Activated T-helper 2 cell treated with anti-CD3 and anti-CD28 coated beads, Interferon-gamma antibody, Interleukin-2, Interleukin-4, amounts not matched to agents 10 μg/mL and 5 μg/mL and 100 μg/mL, durations not matched to agents 14 hours and 24 hours and 36 hours (primary cell): ENCODE results near the gene CEP112. TPM values are rescaled to one million over a fixed set of nuclear protein-coding genes. Genes with fewer than 3 reads are reported as not detected.

Experiments used
- DNase-seq: peaks from one replicate; pipeline ENCODE4 v3.0.0; 2021; ENCODE audit warnings: low spot score
- H3K27ac Mint-ChIP-seq: one replicate; pipeline ENCODE4 v1.8.0; 2021; ENCODE audit warnings: mixed read lengths
- H3K27me3 Mint-ChIP-seq: one replicate; pipeline ENCODE4 v1.8.0; 2021; ENCODE audit warnings: low read depth, mixed read lengths
- H3K36me3 Mint-ChIP-seq: one replicate; pipeline ENCODE4 v1.8.0; 2021; ENCODE audit warnings: low read depth, mixed read lengths
- H3K4me1 Mint-ChIP-seq: one replicate; pipeline ENCODE4 v1.8.0; 2021; ENCODE audit warnings: low read depth, mixed read lengths
- H3K4me3 Mint-ChIP-seq: one replicate; pipeline ENCODE4 v1.8.0; 2021; ENCODE audit warnings: low read depth, mild to moderate bottlenecking, moderate library complexity, mixed read lengths
- H3K9me3 Mint-ChIP-seq: one replicate; pipeline ENCODE4 v1.8.0; 2021; ENCODE audit warnings: mixed read lengths
- intact Hi-C: fragments of 100-400 bp; cut with micrococcal nuclease; formaldehyde crosslinking; loops from one replicate; pipeline ENCODE4 v1.15.1; 2023
- total RNA-seq: library from RNA; stranded (reverse); gene quantifications from 2 replicates; pipeline ENCODE4 v1.2.3, GENCODE V29; 2022

CEP112 gene
- total RNA-seq, 1 donor from 2014 or later = 0.66 TPM

DNA sequence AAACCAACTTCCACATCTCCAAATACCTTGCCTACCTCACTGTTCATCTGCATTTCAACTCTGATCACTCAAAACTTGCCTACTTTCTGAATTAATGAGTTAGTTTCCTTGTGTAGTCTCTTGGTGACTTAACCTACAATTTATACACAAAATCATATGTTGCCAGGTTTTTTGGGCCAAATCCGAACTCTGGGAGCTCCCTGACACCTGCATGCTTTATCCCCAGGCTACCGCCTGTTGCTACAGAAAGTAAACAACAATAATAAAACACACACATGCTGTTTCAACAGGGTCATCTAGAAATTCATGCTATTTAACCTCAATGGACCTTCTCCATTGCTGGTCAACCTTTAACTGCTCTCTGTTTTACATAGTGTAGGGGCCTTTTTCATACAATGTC is 526.0 kb downstream of the CEP112 start:
- no peaks in the 10 kb centered on the region for H3K9me3 Mint-ChIP-seq
- H3K4me1 Mint-ChIP-seq = no peaks in the 10 kb centered on the region
- H3K27me3 Mint-ChIP-seq = peaks cover 5% of the 10 kb centered on the region
- no peaks in the 10 kb centered on the region for H3K36me3 Mint-ChIP-seq
- no peak overlapping the region for H3K27ac Mint-ChIP-seq
- H3K4me3 Mint-ChIP-seq = no peak overlapping the region
- DNase-seq = no peak
- intact Hi-C loops = no loop called here

DNA sequence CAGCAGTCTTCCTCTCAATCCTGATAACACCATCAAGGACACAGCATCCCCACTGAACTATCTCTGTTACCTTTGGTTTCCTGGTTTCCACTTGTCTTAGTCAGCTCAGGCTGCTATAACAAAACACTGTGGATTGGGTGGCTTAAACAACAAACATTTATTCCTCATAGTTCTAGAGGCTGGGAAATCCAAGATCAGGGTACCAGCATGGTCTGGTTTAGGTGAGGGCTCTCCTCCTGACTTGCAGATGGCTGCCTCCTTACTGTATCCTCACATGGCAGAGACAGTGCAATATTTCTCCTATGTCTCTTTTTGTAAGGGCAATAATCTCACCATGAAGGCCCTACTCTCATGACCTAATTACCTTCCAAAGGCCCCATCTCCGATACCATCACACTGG is 527.2 kb downstream of the CEP112 start:
- no peaks in the 10 kb centered on the region for H3K36me3 Mint-ChIP-seq
- H3K27ac Mint-ChIP-seq = no peak overlapping the region
- peaks cover 5% of the 10 kb centered on the region for H3K27me3 Mint-ChIP-seq
- no peak overlapping the region for H3K4me3 Mint-ChIP-seq
- no peak for DNase-seq
- no peaks in the 10 kb centered on the region for H3K4me1 Mint-ChIP-seq
- H3K9me3 Mint-ChIP-seq = no peaks in the 10 kb centered on the region
- intact Hi-C loops = no loop called here

DNA sequence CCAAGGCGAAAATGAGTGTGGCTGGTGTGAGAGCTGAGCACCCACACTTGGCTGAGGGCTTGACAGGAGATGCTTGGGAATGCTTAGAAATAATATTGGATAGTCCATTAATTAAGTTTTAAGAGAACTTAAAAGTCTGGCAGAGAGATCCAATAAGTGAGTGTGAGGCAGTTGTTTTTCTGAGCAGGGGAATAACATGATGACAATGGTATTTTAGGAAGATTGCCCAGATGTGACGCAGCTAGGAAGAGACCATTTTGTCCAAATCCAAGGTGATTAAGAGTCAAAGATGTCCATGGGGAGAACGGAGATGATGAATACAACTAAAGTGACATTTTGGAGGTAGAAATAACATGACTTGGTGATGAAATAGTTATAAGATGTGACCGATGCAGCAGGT is 527.7 kb downstream of the CEP112 start:
- no peaks in the 10 kb centered on the region for H3K36me3 Mint-ChIP-seq
- intact Hi-C loops = no loop called here
- DNase-seq = no peak
- no peaks in the 10 kb centered on the region for H3K9me3 Mint-ChIP-seq
- no peaks in the 10 kb centered on the region for H3K4me1 Mint-ChIP-seq
- no peak overlapping the region for H3K27ac Mint-ChIP-seq
- H3K27me3 Mint-ChIP-seq = peaks cover 4% of the 10 kb centered on the region
- H3K4me3 Mint-ChIP-seq = no peak overlapping the region

DNA sequence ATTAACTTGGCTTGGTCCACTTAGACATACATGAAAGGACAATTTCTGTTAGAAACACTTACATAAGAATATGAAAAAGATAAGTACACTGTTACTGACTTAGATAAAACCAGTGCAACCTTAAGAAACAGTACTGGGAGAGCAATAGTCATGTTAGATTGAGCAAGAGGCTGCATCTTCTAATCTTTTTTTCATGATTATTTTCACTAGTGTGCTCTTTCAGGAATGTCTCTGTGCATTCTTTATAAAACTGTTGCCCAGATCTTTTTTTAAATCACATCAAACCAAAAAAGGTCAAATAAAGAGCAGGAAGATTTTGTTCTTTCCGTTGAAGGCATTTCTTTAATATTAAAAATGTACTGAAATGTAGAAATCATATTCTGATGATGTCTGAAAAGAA is 529.7 kb downstream of the CEP112 start:
- no peak overlapping the region for H3K27ac Mint-ChIP-seq
- no peak for DNase-seq
- intact Hi-C loops = no loop called here
- no peaks in the 10 kb centered on the region for H3K36me3 Mint-ChIP-seq
- H3K27me3 Mint-ChIP-seq = no peaks in the 10 kb centered on the region
- H3K4me3 Mint-ChIP-seq = no peak overlapping the region
- no peaks in the 10 kb centered on the region for H3K9me3 Mint-ChIP-seq
- H3K4me1 Mint-ChIP-seq = peaks cover 1% of the 10 kb centered on the region

DNA sequence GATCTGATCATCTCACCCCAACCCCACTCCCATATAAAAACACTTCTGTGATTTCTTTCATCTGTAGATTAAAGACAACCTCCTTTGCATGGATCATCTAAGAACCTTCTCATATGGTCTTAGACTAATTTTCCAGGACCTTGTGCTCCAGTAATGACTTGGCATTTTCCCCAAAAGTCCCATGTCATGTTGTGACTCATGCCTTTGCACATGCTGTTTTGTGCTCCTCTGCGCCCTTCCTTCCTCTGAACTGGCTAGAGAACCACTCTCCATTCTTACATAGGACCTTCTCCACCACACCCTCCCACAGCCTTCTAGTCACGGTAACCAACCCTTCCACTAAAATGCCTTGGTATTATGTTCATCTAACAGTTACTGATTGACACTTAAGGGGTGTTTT is 531.0 kb downstream of the CEP112 start:
- H3K27ac Mint-ChIP-seq = no peak overlapping the region

DNA sequence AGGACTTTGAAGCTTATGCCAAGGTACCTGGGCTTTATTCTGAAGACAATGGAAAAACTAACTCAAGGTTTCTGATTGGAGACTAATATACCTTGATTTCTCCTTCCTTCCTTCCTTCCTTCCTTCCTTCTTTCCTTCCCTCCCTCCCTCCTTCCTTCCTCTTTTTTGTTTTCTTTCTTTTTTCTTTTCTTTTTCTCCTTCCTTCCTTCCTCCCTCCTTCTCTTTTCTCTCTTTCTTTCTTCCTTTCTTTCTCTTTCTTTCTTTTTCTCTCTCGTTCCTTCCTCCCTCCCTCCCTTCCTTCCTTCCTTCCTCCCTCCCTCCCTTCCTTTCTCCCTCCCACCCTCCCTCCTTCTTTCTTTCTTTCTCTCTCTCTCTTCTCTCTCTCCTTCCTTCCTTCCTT is 531.9 kb downstream of the CEP112 start:
- Mint-ChIP-seq H3K27ac (no peak overlapping the region), H3K4me3 (no peak overlapping the region), H3K36me3 (no peaks in the 10 kb centered on the region), H3K27me3 (no peaks in the 10 kb centered on the region), H3K9me3 (no peaks in the 10 kb centered on the region), H3K4me1 (peaks cover 7% of the 10 kb centered on the region)
- intact Hi-C loops = no loop called here
- DNase-seq = no peak

More for the DNA sequence above, 531.0 kb downstream of the CEP112 start:
- Mint-ChIP-seq H3K9me3 (no peaks in the 10 kb centered on the region), H3K36me3 (no peaks in the 10 kb centered on the region), H3K4me1 (peaks cover 7% of the 10 kb centered on the region), H3K4me3 (no peak overlapping the region), H3K27me3 (no peaks in the 10 kb centered on the region)
- DNase-seq = no peak
- intact Hi-C loops = no loop called here

DNA sequence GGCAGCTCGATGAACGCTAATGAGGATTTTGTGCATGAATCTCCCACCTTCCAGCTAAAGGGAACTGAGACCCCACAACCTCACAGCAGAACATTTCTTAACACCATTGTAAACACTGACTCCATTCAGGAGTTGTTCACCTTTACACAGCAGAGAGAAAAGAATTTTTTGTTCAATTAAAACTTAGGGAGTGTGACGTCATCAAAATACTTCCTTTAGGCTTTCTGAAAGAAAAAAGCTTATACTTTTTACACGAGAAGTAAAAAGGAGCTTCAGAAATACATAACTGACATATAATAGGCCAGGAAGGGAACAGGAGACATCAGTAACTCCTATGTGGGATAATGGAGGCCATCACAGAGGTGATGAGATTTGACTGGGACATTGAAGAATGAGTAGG is 532.4 kb downstream of the CEP112 start:
- Mint-ChIP-seq H3K36me3 (no peaks in the 10 kb centered on the region), H3K4me1 (peaks cover 7% of the 10 kb centered on the region), H3K27ac (no peak overlapping the region), H3K27me3 (no peaks in the 10 kb centered on the region), H3K4me3 (no peak overlapping the region), H3K9me3 (no peaks in the 10 kb centered on the region)
- intact Hi-C loops = no loop called here
- DNase-seq = no peak

DNA sequence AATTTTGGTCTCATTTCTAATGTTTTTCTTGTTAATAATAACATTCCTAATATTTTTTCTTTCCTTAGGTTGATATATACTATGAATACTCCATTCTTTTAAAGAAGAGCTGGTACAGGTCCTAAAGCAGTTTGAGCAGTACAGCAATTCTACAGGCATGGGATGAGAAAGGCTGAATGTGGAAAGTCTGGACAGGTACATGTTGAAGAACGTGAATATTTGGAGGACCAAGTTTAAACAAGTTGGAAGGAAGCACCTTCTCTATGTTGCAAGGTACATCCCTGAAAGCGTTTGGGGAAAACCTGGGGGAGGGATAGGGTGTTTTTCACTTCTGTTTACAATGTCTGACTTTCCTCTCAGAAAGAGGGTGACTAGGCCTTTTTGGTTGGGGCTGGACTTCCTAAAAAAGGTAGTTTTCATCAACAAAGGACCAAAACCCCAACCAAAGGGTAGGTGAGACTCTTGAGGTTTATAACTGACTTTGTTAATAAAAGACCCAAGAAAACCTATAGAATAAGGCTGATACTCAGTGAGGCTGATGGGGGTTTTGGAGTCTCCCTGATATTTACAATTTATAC is 534.6 kb downstream of the CEP112 start:
- Mint-ChIP-seq H3K36me3 (no peaks in the 10 kb centered on the region), H3K27ac (no peak overlapping the region), H3K4me3 (no peak overlapping the region), H3K27me3 (no peaks in the 10 kb centered on the region), H3K4me1 (peaks cover 7% of the 10 kb centered on the region), H3K9me3 (peaks cover 8% of the 10 kb centered on the region)
- no peak for DNase-seq
- intact Hi-C loops = no loop called here

DNA sequence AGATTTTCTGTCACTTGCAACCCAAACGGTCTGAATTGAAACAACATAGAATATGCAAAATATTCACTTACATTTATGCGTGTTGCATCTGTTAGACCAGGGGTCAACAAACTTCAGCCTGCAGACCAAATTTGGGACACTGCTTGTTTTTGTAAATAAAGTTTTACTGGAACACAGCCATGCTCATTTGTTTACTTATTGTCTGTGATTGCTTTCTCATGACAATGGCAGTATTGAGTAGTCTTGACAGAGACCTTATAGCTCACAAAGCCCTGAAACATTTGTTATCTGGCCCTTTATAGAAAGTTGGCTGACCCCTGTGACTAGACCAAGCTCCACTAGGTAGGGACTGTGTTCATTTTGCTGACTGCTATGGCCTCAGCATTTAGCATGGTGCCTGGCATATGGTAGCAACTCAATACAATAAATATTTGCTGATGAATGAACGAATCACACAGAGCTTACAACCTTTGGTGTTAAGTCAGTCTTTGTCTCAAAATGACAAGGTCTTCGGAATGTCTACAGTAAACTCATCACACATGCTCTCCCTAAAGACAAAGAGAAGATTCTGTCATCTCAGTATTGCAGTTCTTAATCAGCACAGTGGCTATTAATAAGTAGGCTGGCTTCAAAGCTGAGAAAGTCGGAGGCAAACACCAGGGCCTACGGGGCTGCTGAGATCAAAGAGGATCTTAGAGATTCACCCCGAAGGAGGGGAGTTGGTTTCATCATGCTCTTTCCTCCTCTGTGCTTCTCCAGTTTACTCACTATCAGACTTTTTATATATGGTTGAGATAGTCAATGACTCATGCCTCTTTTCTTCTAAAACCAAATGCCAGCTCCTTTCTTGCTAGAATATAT is 535.3 kb downstream of the CEP112 start:
- Mint-ChIP-seq H3K4me1 (peaks cover 7% of the 10 kb centered on the region), H3K36me3 (no peaks in the 10 kb centered on the region), H3K27me3 (no peaks in the 10 kb centered on the region), H3K9me3 (peaks cover 8% of the 10 kb centered on the region), H3K4me3 (no peak overlapping the region), H3K27ac (peak overlapping the region; percentile 24)
- intact Hi-C loops = no loop called here
- DNase-seq = no peak

DNA sequence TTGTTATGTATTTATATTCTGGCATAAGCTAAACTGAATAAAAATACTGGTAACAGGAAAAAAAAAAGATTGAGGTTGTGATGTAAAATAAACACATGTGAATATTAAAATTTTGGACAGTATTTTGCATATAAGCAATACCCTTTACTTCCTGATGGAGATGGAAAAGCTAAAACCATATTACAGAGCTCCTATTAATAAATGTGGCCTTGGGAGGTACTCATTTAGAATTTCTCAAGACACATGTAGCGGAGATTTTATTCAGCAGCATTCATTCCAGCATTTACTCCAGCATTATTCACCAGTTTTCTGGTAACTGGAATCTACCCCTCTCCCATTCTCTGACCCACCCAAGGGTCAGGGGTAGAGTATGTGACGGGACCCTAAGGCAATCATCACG is 536.2 kb downstream of the CEP112 start:
- H3K27ac Mint-ChIP-seq = no peak overlapping the region
- no peaks in the 10 kb centered on the region for H3K27me3 Mint-ChIP-seq
- DNase-seq = no peak
- intact Hi-C loops = no loop called here
- H3K36me3 Mint-ChIP-seq = no peaks in the 10 kb centered on the region
- no peak overlapping the region for H3K4me3 Mint-ChIP-seq
- peaks cover 8% of the 10 kb centered on the region for H3K9me3 Mint-ChIP-seq
- peaks cover 7% of the 10 kb centered on the region for H3K4me1 Mint-ChIP-seq

DNA sequence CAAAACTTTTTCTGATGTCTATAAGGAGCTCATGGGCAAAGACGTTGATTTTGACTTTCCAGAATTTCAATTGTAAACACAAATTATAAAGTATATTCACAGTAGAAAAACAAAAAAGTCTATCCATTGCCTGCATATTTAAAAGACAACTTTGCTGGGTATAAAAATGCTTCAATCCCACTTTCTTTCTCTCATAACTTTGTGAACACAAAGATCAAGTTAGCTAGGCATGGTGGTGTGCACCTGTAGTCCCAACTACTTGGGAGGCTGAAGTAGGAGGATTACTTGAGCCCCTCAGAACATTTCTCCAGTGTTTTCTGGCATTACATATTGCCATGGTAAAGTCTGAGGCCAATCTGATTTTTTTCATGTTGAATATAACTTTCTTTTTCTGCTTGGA is 547.4 kb downstream of the CEP112 start:
- Mint-ChIP-seq H3K4me3 (no peak overlapping the region), H3K9me3 (peaks cover 45% of the 10 kb centered on the region), H3K36me3 (peaks cover 3% of the 10 kb centered on the region), H3K4me1 (no peaks in the 10 kb centered on the region), H3K27me3 (no peaks in the 10 kb centered on the region), H3K27ac (no peak overlapping the region)
- DNase-seq = no peak
- intact Hi-C loops = no loop called here

DNA sequence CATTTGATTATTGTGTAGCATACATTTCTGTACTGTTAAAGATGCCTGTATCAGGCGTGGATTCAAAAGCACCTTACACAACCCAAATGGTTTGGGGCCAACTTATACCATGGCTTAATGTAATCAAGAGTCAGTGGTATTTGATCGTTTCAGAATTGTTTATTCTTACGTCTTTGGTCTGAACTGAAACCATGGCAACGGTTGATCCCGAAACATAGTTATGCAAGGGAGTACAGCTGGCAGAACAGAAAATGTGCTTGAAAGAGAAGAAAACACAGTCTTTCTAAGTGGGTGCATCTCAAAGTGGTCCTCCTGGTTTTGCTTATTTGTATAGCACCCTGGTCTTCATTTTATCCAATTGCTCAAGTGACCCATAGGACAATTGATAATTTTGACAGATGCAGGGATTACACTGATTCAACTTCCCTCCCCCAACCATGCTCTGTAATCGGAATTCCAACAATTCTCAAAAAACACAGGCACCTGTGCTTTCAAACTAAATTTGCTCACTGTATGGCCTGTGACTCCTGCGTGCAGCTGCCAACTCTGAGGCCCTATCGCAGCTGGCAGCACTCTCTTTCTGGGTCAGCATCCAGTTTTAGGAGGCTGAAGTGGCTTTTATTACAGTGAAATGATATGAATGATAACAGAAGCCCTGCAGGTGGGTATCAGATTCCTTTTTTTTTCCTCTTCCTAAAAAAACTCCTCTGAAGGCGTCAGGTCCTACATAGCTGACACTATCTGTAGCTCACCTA is 553.5 kb downstream of the CEP112 start:
- H3K9me3 Mint-ChIP-seq = peaks cover 20% of the 10 kb centered on the region
- no peaks in the 10 kb centered on the region for H3K36me3 Mint-ChIP-seq

DNA sequence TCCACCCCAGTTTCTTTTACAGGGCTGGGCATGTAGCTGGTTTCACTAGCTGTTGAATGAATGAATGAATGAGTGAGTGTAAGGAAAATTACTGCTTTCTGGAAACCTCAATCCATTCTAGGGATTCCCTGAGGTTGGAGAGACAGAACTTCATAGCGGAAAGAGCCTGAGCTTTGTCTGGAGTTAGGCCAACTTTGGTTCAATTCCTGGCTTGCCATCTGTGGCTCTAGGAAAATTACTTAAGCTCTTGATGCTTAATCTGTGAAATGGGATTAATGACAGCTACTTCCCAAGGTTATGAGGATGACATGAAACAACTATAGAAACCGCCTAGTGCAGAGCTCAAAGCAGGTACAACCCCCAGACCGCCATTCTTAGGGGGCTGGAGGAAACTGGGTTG is 554.1 kb downstream of the CEP112 start:
- intact Hi-C loops = no loop called here
- H3K4me1 Mint-ChIP-seq = no peaks in the 10 kb centered on the region
- H3K27ac Mint-ChIP-seq = no peak overlapping the region
- no peaks in the 10 kb centered on the region for H3K36me3 Mint-ChIP-seq
- no peak for DNase-seq
- no peak overlapping the region for H3K4me3 Mint-ChIP-seq
- peaks cover 18% of the 10 kb centered on the region for H3K9me3 Mint-ChIP-seq
- H3K27me3 Mint-ChIP-seq = peaks cover 10% of the 10 kb centered on the region

More for the DNA sequence above, 553.5 kb downstream of the CEP112 start:
- no peak for DNase-seq
- no peaks in the 10 kb centered on the region for H3K4me1 Mint-ChIP-seq
- peaks cover 7% of the 10 kb centered on the region for H3K27me3 Mint-ChIP-seq
- no peak overlapping the region for H3K4me3 Mint-ChIP-seq
- H3K27ac Mint-ChIP-seq = no peak overlapping the region
- intact Hi-C loops = no loop called here
